Left lobe of liver (tissue), 2 donors: ENCODE data around the gene SRP14. TPM values are rescaled to one million over a fixed set of nuclear protein-coding genes. Genes with fewer than 3 reads are reported as not detected.
A peak's percentile ranks its signal among the peaks of the same experiment; 100 is the strongest.
"Not testable (repeated sequence)": the region's sequence is repeated elsewhere in the genome, so short reads cannot be mapped to it uniquely, and the experiment has no call there.

Source experiments
- ATAC-seq: fragments of 200-7000 bp; cut with Tn5 transposase; one replicate; pipeline ENCODE4 v1.9.1; 2020; ENCODE audit warnings: mild to moderate bottlenecking, moderate library complexity
- DNase-seq: peaks from one replicate; pipeline ENCODE4 v3.0.0-alpha.2; 2020; ENCODE audit warnings: low spot score
- total RNA-seq: library from RNA; stranded (reverse); gene quantifications from one replicate; pipeline ENCODE4 v1.2.1, GENCODE V29; 2021
- donor health status: DM: no; HTN: no; CAD: no; lungs with moderate emphysema.
- donor health status: DM: no; HTN: yes; CAD: no.

SRP14 gene
- total RNA-seq, 1 donor from 2014 or later = 56.8 TPM

DNA sequence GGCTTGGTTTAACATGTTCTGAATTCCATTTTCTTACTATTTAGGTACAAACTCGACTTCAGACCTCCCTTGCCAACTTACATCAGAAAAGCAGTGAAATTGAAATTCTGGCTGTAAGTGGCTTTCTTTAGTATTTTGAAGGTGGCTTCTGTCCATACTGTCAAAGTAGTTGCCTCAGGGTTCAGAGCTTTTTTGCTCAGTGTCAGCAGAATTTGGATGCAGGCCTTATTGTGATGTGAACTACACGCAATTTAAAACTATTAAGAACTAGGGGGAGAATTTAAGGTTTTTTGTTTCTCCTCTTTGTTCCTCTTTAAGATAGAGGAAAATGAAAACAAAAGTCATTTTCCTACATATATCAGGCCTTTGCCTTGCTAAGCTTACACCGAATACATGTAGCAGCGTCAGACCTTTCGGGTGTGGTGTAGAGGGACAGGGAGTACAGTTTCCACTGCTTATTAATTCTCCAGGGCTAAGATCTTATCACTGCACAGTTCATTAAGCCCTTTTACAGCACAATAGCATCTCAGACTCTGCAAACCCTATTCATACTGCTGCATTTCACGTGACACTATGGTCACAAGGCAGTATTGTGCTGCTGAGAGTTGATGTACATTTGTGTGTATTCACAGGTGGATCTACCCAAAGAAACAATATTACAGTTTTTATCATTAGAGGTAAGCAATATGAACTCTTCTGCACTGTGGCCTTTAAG lies 6.7 kb downstream of the SRP14 start:
- DNase-seq (no peak), ATAC-seq (no peak)

- ATAC-seq = no peak
- no peak for DNase-seq
Observed at GRCh38 chr15:40031300-40031699, 7.7 kb downstream of the SRP14 start.

GRCh38 chr15:40029979-40030893 lies 8.7 kb downstream of the SRP14 start:
- peak; percentile 77 for ATAC-seq

GRCh38 chr15:40028853-40029252 lies 10.1 kb downstream of the SRP14 start:
- no peak for DNase-seq
- no peak for ATAC-seq

More at GRCh38 chr15:40029979-40030893, 8.7 kb downstream of the SRP14 start:
- no peak for DNase-seq

DNA sequence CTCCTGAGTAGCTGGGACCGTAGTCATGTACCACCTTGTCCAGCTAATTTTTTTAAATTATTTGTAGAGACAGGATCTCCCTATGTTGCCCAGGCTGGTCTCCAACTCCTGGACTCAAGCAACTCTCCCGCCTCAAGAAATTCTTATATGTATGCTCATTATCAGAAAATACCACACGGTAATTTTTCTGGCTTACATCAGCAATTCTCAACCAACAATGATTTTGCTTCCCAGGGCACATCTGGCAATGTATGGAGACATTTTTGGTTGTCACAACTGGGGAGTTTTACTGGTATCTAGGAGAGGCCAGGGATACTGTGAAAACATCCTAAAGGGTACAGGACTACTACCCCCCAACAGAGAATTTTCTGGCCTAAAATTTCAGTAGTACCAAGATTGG lies 10.8 kb downstream of the SRP14 start:
- no peak for ATAC-seq

GRCh38 chr15:40016224-40016865 lies 22.6 kb downstream of the SRP14 start:
- DNase-seq = no peak
- no peak for ATAC-seq

More for the DNA sequence above, 10.8 kb downstream of the SRP14 start:
- no peak for DNase-seq

GRCh38 chr15:40014390-40014789 lies 24.6 kb downstream of the SRP14 start:
- ATAC-seq (no peak), DNase-seq (no peak)

GRCh38 chr15:40013372-40013771 lies 25.6 kb downstream of the SRP14 start:
- not testable (repeated sequence) for ATAC-seq, DNase-seq

DNA sequence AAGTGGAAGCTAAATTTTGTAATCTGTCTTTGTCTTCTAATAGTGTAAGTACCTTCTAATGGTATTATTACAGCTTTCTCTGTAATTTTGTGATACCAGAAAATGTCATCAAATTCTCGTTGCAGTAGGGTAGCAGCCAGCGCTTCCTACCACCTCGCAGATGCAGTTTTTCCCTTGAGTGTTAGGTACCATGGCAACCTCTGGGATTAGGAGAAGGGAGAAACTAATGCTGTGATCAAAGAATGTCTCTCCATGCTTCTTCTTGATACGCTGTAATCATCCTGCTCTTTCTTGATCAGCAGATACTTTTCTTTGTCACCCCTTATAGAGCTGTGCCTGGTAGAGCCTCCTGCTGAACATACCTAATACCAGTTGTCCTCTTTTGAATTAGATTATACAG lies 27.7 kb downstream of the SRP14 start:
- ATAC-seq (no peak), DNase-seq (no peak)

DNA sequence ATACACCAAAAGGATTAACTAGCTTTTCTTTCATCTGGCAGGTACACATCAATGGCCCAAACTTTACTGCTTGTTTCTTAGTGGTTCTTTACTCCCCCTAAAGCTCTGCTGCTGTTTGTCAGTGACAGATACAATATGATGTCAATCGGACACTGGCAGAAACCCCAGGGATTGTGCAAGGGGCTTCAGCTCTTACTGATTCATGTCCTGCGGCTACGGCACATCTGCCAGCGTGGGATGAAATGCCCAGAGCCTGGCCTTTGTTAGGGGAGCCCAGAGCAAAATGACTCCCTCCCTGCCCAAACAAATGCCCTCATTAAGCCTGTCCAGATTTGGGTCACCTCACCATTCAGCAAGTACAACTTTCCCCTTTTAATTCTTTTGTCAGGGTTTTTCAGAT lies 28.3 kb downstream of the SRP14 start:
- peak; percentile 96 for ATAC-seq
- DNase-seq = peak; percentile 82

GRCh38 chr15:40008061-40008765 lies 30.8 kb downstream of the SRP14 start:
- no peak for ATAC-seq
- no peak for DNase-seq

DNA sequence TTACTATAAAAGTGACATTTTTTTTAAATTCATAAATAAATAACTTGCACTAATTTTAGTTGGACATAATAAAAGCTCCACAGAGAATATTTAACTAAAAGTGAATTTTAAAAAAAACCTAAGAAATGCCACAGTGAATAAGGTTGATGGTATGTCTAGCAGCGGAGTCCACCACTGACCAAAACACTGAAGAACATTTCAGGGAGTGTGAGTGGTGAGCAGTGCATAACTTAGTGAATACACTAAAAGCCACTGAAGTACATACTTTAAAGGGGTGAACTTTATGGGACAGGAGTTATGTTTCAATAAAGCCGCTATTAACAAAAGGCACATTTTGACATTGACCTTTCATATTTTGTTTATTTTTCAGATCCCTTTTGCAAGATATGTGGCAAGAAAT lies 32.3 kb downstream of the SRP14 start:
- DNase-seq (no peak), ATAC-seq (no peak)

DNA sequence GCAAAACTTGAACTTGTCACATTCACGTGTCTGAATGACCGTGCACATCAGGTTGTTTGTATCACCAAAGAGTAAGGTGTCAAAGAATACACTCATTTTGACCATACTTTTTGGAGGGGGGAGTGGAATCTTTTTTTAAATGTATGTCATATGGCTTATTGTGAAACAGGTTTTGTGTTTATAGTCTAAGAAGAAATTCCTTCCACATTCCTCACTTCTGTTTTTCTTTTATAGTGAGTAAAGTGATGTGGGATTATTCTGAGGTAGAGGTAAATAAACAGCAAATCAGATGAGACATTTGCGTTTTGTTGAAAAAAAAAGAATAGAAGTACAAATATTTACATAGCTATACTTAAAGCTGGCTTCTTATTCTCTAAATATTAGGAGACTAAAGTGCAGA lies 33.0 kb downstream of the SRP14 start:
- no peak for ATAC-seq
- DNase-seq = no peak

GRCh38 chr15:40003116-40003916 lies 35.7 kb downstream of the SRP14 start:
- peak; percentile 58 for ATAC-seq

GRCh38 chr15:40002295-40002694 lies 36.7 kb downstream of the SRP14 start:
- peak; percentile 76 for DNase-seq
- peak; percentile 94 for ATAC-seq

More at GRCh38 chr15:40003116-40003916, 35.7 kb downstream of the SRP14 start:
- DNase-seq = no peak

DNA sequence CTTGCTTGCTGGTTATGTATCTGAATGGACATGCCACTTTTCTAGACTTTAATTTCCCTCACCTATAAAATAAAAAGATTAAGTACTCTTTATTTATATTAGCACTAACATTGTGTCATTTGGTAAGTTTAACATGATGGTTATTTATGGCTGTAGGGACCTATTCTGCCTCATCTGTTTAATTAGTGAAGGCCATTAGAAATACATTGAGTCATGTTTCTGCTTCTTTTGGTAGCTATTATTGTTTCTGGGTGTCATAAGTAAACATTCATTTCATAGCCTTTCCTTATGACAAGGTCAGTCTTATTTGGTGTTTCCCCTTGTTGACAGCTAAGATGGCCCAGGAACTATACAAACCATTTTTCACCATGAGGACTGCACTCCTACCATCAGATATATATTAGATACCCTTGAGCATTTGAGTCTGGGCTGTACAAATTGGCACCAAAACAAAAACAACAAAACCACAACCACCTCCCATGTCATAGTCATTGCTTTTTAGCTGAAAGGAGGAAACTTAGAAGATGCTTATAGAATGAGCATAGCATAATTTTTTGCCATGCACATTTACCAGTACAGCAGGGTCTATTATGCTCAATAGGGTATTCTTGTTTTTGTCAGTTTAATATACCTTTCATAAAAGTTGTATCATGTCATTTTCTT lies 39.3 kb downstream of the SRP14 start:
- DNase-seq = no peak
- no peak for ATAC-seq

DNA sequence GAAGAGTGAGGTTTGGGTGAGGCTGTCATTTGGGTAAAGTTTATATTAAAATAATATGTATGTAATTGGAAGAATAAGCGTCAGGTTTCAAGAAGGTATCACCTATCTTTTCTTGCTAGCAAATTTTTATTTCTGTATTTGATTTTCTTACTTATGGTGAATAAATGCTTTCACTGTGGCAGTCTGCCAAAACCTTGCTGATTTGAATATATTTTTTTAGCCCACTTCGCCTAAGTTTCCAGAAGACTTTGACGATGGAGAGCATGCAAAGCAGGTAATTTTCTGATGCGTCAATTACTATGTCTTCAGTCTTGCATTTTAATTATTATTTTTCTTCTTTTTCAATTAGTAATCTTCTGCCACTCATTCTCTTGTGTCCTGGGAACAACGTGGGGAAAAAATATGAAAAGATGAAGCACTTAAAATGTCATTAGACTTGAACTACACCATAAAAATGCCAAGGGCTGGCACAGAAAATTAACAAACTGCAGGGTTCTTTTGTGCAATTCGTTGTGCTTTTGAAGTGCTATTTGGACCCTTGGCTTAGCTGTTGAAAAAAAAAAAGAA lies 40.4 kb downstream of the SRP14 start:
- no peak for ATAC-seq

GRCh38 chr15:39997639-39998038 lies 41.3 kb downstream of the SRP14 start:
- ATAC-seq (no peak), DNase-seq (no peak)

More for the DNA sequence above, 40.4 kb downstream of the SRP14 start:
- no peak for DNase-seq

GRCh38 chr15:39997031-39997430 lies 42.0 kb downstream of the SRP14 start:
- ATAC-seq = no peak
- no peak for DNase-seq
